Immature natural killer cell (primary cell): ENCODE data around the gene ZNF641. TPM values are rescaled to one million over a fixed set of nuclear protein-coding genes. Genes with fewer than 3 reads are reported as not detected.
A peak's percentile ranks its signal among the peaks of the same experiment; 100 is the strongest.

Source experiments
- DNase-seq, 3 donors: peaks; one replicate each; pipeline ENCODE4 v3.0.0; 2022; ENCODE audit warnings: mixed read lengths in 1 of 3
- H3K27ac Mint-ChIP-seq, 6 donors: one replicate each; pipeline ENCODE4 v1.8.0; 2020; ENCODE audit warnings: mixed read lengths in 6 of 6, mild to moderate bottlenecking in 5 of 6, inconsistent platforms in 4 of 6, moderate library complexity in 3 of 6
- H3K27me3 Mint-ChIP-seq, 3 donors: one replicate each; pipeline ENCODE4 v1.8.0; 2020 to 2021; ENCODE audit warnings: low read depth in 3 of 3, mild to moderate bottlenecking in 3 of 3, mixed read lengths in 3 of 3, moderate library complexity in 3 of 3, inconsistent platforms in 1 of 3
- H3K36me3 Mint-ChIP-seq, 3 donors: one replicate each; pipeline ENCODE4 v1.8.0; 2020; ENCODE audit warnings: mixed read lengths in 3 of 3, inconsistent platforms in 2 of 3, mild to moderate bottlenecking in 2 of 3
- H3K4me1 Mint-ChIP-seq, 2 donors: one replicate each; pipeline ENCODE4 v1.8.0; 2020; ENCODE audit warnings: inconsistent platforms in 2 of 2, mild to moderate bottlenecking in 2 of 2, mixed read lengths in 2 of 2, moderate library complexity in 1 of 2
- H3K4me3 Mint-ChIP-seq, 5 donors: one replicate each; pipeline ENCODE4 v1.8.0; 2020; ENCODE audit warnings: mild to moderate bottlenecking in 5 of 5, mixed read lengths in 5 of 5, inconsistent platforms in 3 of 5, moderate library complexity in 3 of 5
- H3K9me3 Mint-ChIP-seq, 6 donors: one replicate each; pipeline ENCODE4 v1.8.0; 2020; ENCODE audit warnings: mild to moderate bottlenecking in 6 of 6, mixed read lengths in 6 of 6, inconsistent platforms in 4 of 6, moderate library complexity in 3 of 6
- polyA plus RNA-seq, 3 donors: library from polyadenylated mRNA; unstranded; fragments of 300-500 nt; fragmentation: Illumina TruSeq; gene quantifications; one replicate each; pipeline ENCODE4 v1.2.3, GENCODE V29; 2021

Gene ZNF641
- polyA plus RNA-seq = 10 to 100 TPM in 2 of 3 donors, 1 to 10 TPM in 1; 9.4 to 26.3 (median 14.5) TPM

DNA sequence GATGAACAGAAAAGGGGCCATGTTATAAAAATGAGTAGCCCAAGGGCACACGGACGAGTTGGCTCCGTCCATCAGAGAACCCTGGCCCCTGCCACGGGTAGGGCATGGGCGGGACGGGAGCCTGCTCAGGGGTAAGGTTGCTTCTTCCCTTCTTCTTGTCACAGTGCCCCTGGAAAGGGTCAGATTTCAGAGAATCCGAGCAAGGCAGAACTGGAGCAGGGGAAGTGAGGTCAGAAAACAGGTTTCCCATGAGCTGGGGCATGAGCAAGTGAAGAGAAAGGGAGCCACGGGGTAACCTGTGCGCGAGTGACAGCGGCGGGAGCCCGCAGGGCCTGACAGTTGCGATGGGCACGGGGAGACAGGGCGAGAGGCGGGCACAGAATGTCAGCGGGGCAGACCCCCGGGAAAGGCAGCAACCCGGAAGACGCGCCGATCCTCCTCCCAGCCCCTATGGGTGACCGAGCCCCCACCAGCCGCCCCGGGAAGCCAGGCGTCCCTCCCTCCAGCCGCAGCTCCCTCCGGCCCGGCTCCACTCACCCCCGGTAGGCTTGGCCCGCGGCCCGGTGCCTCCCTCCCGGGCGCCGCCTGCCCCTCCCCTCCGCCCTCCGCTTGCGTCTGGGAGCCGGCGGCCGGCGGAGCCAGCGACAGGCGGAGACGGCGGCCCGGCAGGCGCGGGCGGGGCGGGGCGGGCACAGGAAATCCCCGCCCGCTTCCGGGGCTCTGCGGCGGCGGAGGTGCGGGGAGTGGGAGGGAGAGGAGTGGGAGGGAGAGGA, at the start of gene ZNF641:
TSS of gene ZNF641 (minus strand) at position 671 of the 773 bp plus-strand sequence. CDS start 2,829 bp downstream, outside the sequence.
- peak within 1 kb of the TSS; percentile 97 to 99 (median 98) for H3K4me3 Mint-ChIP-seq
- H3K36me3 Mint-ChIP-seq = peaks cover 12 to 20% (median 19%) of the 10 kb centered on the region in 3 donors
- DNase-seq = peak; percentile 86 to 88 (median 88)
- H3K9me3 Mint-ChIP-seq = no peaks in the 10 kb centered on the region
- H3K27me3 Mint-ChIP-seq = peaks cover 0 to 9% (median 8%) of the 10 kb centered on the region in 3 donors
- peak within 1 kb of the TSS; percentile 94 to 98 (median 96) for H3K27ac Mint-ChIP-seq
- H3K4me1 Mint-ChIP-seq = peaks cover 45 to 57% of the 10 kb centered on the region in 2 donors

GRCh38 chr12:48390026-48390425, 39.3 kb upstream of the ZNF641 start:
- no peak for DNase-seq
- Mint-ChIP-seq H3K27ac (no peak overlapping the region), H3K9me3 (peaks cover 0 to 6% (median 0%) of the 10 kb centered on the region in 6 donors), H3K4me3 (no peak overlapping the region), H3K27me3 (peaks cover 9 to 37% (median 14%) of the 10 kb centered on the region in 3 donors), H3K4me1 (no peaks in the 10 kb centered on the region), H3K36me3 (peaks cover 0 to 4% (median 0%) of the 10 kb centered on the region in 3 donors)

- Mint-ChIP-seq H3K36me3 (peaks cover 0 to 4% (median 0%) of the 10 kb centered on the region in 3 donors), H3K4me3 (no peak overlapping the region), H3K27ac (no peak overlapping the region), H3K4me1 (no peaks in the 10 kb centered on the region), H3K27me3 (peaks cover 7 to 32% (median 14%) of the 10 kb centered on the region in 3 donors), H3K9me3 (peaks cover 0 to 6% (median 0%) of the 10 kb centered on the region in 6 donors)
- no peak for DNase-seq
These were observed 38.7 kb upstream of the ZNF641 start for GRCh38 chr12:48389409-48389808.

DNA sequence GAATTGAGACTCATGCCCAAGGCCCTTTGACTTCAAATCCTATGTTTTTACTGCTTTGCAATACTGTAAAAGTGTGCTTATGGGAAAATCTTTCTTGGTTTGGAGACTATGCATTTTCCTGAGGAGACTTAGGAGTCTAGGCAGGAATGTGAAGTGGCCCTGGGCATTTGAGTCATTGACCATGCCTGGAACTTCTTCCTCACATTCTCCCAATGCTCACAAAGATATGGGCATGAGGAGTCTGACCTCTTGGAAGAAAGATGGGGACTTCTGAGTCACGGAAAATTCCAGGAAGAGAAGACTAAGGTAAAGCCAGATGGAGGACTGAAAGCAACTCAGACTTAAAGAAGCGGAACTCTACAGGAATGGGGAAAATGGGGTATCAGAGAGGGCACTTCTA, 38.2 kb upstream of the ZNF641 start:
- peaks cover 7 to 28% (median 14%) of the 10 kb centered on the region in 3 donors for H3K27me3 Mint-ChIP-seq
- no peak overlapping the region for H3K4me3 Mint-ChIP-seq
- no peaks in the 10 kb centered on the region for H3K4me1 Mint-ChIP-seq
- H3K9me3 Mint-ChIP-seq = peaks cover 0 to 6% (median 0%) of the 10 kb centered on the region in 6 donors
- no peak overlapping the region for H3K27ac Mint-ChIP-seq
- DNase-seq = no peak
- H3K36me3 Mint-ChIP-seq = peaks cover 0 to 4% (median 0%) of the 10 kb centered on the region in 3 donors

- Mint-ChIP-seq H3K4me3 (no peak overlapping the region), H3K27ac (no peak overlapping the region), H3K9me3 (peaks cover 0 to 6% (median 0%) of the 10 kb centered on the region in 6 donors), H3K36me3 (peaks cover 0 to 4% (median 0%) of the 10 kb centered on the region in 3 donors), H3K27me3 (peaks cover 9 to 25% (median 14%) of the 10 kb centered on the region in 3 donors), H3K4me1 (no peaks in the 10 kb centered on the region)
- no peak for DNase-seq
These were observed 37.7 kb upstream of the ZNF641 start for GRCh38 chr12:48388460-48388859.

DNA sequence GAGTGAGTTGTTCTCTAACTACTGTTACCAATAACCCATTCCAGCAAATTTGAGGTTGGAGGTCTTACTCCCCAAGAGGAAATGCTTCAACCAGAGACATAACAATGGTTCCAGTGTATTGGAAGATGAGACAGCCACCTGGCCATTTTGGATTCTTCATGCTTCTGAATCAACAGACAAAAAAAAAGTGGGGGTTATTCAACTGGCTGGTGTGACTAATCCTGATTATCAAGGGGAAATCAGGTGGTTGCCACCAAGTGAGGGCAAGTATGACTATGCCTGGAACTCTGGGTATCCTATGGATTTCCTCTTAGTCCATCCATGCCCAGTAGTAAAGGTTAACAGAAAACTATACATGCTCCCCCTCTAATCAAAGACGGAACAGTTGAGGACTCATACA, 29.9 kb upstream of the ZNF641 start:
- no peak for DNase-seq
- Mint-ChIP-seq H3K27me3 (peaks cover 0 to 6% (median 0%) of the 10 kb centered on the region in 3 donors), H3K4me1 (no peaks in the 10 kb centered on the region), H3K36me3 (peaks cover 0 to 3% (median 0%) of the 10 kb centered on the region in 3 donors), H3K27ac (no peak overlapping the region), H3K4me3 (no peak overlapping the region), H3K9me3 (peaks cover 0 to 5% (median 0%) of the 10 kb centered on the region in 6 donors)

- H3K9me3 Mint-ChIP-seq = no peaks in the 10 kb centered on the region
- no peak overlapping the region for H3K27ac Mint-ChIP-seq
- no peaks in the 10 kb centered on the region for H3K36me3 Mint-ChIP-seq
- H3K4me3 Mint-ChIP-seq = no peak overlapping the region
- H3K4me1 Mint-ChIP-seq = no peaks in the 10 kb centered on the region
- no peak for DNase-seq
- H3K27me3 Mint-ChIP-seq = peaks cover 0 to 6% (median 0%) of the 10 kb centered on the region in 3 donors
These were observed 29.1 kb upstream of the ZNF641 start for GRCh38 chr12:48379794-48380193.

- no peaks in the 10 kb centered on the region for H3K9me3 Mint-ChIP-seq
- H3K4me3 Mint-ChIP-seq = no peak overlapping the region
- H3K27me3 Mint-ChIP-seq = peaks cover 0 to under 1% (median 0%) of the 10 kb centered on the region in 3 donors
- no peak overlapping the region for H3K27ac Mint-ChIP-seq
- no peak for DNase-seq
- H3K4me1 Mint-ChIP-seq = no peaks in the 10 kb centered on the region
- no peaks in the 10 kb centered on the region for H3K36me3 Mint-ChIP-seq
These were observed 26.9 kb upstream of the ZNF641 start for GRCh38 chr12:48377646-48378045.

GRCh38 chr12:48374164-48374563, 23.4 kb upstream of the ZNF641 start:
- peaks cover 0 to 3% (median 2%) of the 10 kb centered on the region in 3 donors for H3K27me3 Mint-ChIP-seq
- no peak overlapping the region for H3K27ac Mint-ChIP-seq
- no peak for DNase-seq
- peaks cover 0 to 2% (median 0%) of the 10 kb centered on the region in 6 donors for H3K9me3 Mint-ChIP-seq
- H3K36me3 Mint-ChIP-seq = peaks cover 0 to under 1% (median 0%) of the 10 kb centered on the region in 3 donors
- no peaks in the 10 kb centered on the region for H3K4me1 Mint-ChIP-seq
- H3K4me3 Mint-ChIP-seq = no peak overlapping the region

DNA sequence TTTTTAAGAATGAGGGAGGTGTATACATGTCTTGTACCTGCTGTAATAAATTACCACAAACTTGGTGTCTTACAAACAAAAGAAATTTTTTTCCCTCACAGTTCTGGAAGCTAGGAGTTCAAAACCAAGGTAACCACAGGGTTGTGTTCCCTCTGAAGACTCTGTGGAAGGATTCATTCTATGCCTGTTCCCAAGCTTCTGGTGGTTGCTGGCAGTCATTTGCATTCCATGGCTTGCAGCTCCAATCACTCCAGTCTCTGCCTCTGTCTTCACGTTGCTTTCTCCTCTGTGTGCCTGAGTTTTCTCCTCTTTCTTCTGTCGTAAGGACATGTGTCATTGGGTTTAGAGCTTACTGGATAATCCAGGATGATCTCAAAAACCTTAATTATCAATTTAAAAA, 15.4 kb upstream of the ZNF641 start:
- DNase-seq = no peak
- Mint-ChIP-seq H3K4me1 (no peaks in the 10 kb centered on the region), H3K36me3 (peaks cover 0 to 6% (median 0%) of the 10 kb centered on the region in 3 donors), H3K27me3 (peaks cover 5 to 9% (median 5%) of the 10 kb centered on the region in 3 donors), H3K4me3 (no peak overlapping the region), H3K27ac (no peak overlapping the region), H3K9me3 (peaks cover 0 to 2% (median 0%) of the 10 kb centered on the region in 6 donors)

DNA sequence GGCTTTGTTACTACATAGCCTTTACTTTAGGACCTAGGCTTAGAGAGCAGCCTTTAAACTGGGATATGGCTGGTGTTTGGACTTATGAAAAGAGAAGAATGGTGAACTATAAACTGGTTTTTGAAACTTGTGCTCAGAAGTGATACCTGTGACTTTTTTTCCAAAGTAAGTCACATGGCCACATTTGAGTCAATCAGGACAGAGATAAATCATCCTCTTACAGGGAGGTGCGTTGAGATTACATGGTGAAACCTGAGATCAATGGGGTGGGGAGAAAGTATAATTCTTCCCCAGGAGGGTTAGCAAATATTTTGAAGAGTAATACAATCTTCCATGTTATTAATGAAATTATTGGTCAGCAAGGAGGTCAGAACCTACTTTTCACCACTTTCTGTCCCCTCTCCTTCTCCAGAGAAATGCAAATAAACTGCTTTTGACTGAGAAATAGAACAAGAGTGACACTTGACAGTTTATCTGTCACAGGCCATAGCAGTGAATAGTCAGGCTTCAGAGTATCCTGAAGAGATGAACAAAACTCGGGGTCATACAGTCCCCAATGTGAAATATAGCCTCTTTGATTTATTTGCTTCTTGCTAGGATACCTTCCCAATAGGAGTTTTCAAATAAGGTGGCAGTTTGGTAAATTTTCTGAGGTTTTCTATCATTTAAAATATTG, 11.1 kb upstream of the ZNF641 start:
- Mint-ChIP-seq H3K4me3 (no peak overlapping the region), H3K27ac (no peak overlapping the region), H3K4me1 (no peaks in the 10 kb centered on the region), H3K36me3 (peaks cover 0 to 9% (median 0%) of the 10 kb centered on the region in 3 donors), H3K9me3 (no peaks in the 10 kb centered on the region), H3K27me3 (peaks cover 0 to 2% (median 0%) of the 10 kb centered on the region in 3 donors)
- DNase-seq = no peak

- Mint-ChIP-seq H3K27me3 (no peaks in the 10 kb centered on the region), H3K9me3 (no peaks in the 10 kb centered on the region), H3K4me3 (no peak overlapping the region), H3K4me1 (no peaks in the 10 kb centered on the region), H3K36me3 (peaks cover 0 to 9% (median 0%) of the 10 kb centered on the region in 3 donors), H3K27ac (no peak overlapping the region)
- DNase-seq = no peak
These were observed 8.3 kb upstream of the ZNF641 start for GRCh38 chr12:48358937-48359513.

- H3K4me1 Mint-ChIP-seq = peaks cover 10 to 12% of the 10 kb centered on the region in 2 donors
- H3K36me3 Mint-ChIP-seq = peaks cover 0 to 8% (median 0%) of the 10 kb centered on the region in 3 donors
- no peak for DNase-seq
- no peaks in the 10 kb centered on the region for H3K9me3 Mint-ChIP-seq
- H3K27me3 Mint-ChIP-seq = peaks cover 0 to 1% (median 1%) of the 10 kb centered on the region in 3 donors
- H3K27ac Mint-ChIP-seq = no peak overlapping the region
- no peak overlapping the region for H3K4me3 Mint-ChIP-seq
These were observed 5.5 kb upstream of the ZNF641 start for GRCh38 chr12:48356041-48356768.
